Stimulated activated CD4-positive, alpha-beta T cell treated with anti-CD3 and anti-CD28 coated beads, Interleukin-4, amount 100 ng/mL, for 24 hours (primary cell): Measurements from ENCODE around the gene TNFRSF8.
"Not testable (repeated sequence)": the region's sequence is repeated elsewhere in the genome, so short reads cannot be mapped to it uniquely, and the experiment has no call there.

Experiments
- DNase-seq: peaks from one replicate; pipeline ENCODE4 v3.0.0-alpha.2; 2020

TNFRSF8 gene

GRCh38 chr1:12063141-12064072 lies at the start of gene TNFRSF8:
TSS of gene TNFRSF8 (plus strand) at chr1:12063303. CDS start at chr1:12063599, 296 bp downstream.
- DNase-seq, result peak; percentile 45

- DNase-seq, result no peak
Observed at GRCh38 chr1:12014141-12014991, 48.7 kb upstream of the TNFRSF8 start.

GRCh38 chr1:12015001-12015491 lies 48.1 kb upstream of the TNFRSF8 start:
- no peak for DNase-seq

- DNase-seq, result no peak
Observed at GRCh38 chr1:12015499-12015898, 47.6 kb upstream of the TNFRSF8 start.

- no peak for DNase-seq
Observed at GRCh38 chr1:12016182-12016581, 46.9 kb upstream of the TNFRSF8 start.

- DNase-seq, result no peak
Observed at GRCh38 chr1:12019858-12020509, 43.1 kb upstream of the TNFRSF8 start.

GRCh38 chr1:12021616-12022015 lies 41.5 kb upstream of the TNFRSF8 start:
- DNase-seq, result no peak

- no peak for DNase-seq
Observed at GRCh38 chr1:12022036-12022435, 41.1 kb upstream of the TNFRSF8 start.

GRCh38 chr1:12026586-12026985 lies 36.5 kb upstream of the TNFRSF8 start:
- no peak for DNase-seq

GRCh38 chr1:12028248-12028647 lies 34.9 kb upstream of the TNFRSF8 start:
- no peak for DNase-seq

- no peak for DNase-seq
Observed at GRCh38 chr1:12028957-12029511, 34.1 kb upstream of the TNFRSF8 start.

GRCh38 chr1:12029720-12030339 lies 33.3 kb upstream of the TNFRSF8 start:
- no peak for DNase-seq

- peak; percentile 36 for DNase-seq
Observed at GRCh38 chr1:12031039-12031980, 31.8 kb upstream of the TNFRSF8 start.

GRCh38 chr1:12032161-12032621 lies 30.9 kb upstream of the TNFRSF8 start:
- no peak for DNase-seq

GRCh38 chr1:12033441-12033840 lies 29.7 kb upstream of the TNFRSF8 start:
- not testable (repeated sequence) for DNase-seq

GRCh38 chr1:12034381-12034801 lies 28.7 kb upstream of the TNFRSF8 start:
- no peak for DNase-seq

GRCh38 chr1:12035312-12035711 lies 27.8 kb upstream of the TNFRSF8 start:
- no peak for DNase-seq

GRCh38 chr1:12037486-12038355 lies 25.4 kb upstream of the TNFRSF8 start:
- no peak for DNase-seq

- DNase-seq, result no peak
Observed at GRCh38 chr1:12038356-12039163, 24.5 kb upstream of the TNFRSF8 start.
